ENCODE measurements around the gene CLDN18. TPM values are rescaled to one million over a fixed set of nuclear protein-coding genes. Genes with fewer than 3 reads are reported as not detected.

CLDN18 gene
- total RNA-seq, 1 donor from 2014 or later: not detected

GRCh38 chr3:138065949-138066348 is 56.0 kb downstream of the CLDN18 start:
- no peak for DNase-seq

DNA sequence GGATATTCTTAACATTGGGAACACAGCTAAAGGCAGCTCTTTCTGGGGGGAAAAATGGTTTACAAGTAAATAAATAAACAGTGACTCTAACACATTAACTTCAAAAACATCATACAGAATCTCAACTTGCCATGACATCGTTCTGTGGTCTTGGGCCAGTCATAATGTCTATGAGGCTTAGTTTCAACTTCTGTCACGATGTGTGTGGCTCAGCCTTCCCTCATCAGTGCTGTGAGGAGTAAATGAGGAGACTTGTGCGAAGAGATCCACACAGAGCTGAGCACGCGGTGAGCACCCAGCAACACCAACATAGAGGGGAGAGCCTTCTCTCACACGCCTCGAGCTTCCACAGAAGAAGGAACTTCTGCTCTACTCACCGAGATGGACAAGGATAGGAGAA is 56.4 kb downstream of the CLDN18 start:
- DNase-seq: no peak

- DNase-seq: no peak
Observed at GRCh38 chr3:138066972-138067371, 57.0 kb downstream of the CLDN18 start.

GRCh38 chr3:138068046-138068445 is 58.1 kb downstream of the CLDN18 start:
- no peak for DNase-seq

DNA sequence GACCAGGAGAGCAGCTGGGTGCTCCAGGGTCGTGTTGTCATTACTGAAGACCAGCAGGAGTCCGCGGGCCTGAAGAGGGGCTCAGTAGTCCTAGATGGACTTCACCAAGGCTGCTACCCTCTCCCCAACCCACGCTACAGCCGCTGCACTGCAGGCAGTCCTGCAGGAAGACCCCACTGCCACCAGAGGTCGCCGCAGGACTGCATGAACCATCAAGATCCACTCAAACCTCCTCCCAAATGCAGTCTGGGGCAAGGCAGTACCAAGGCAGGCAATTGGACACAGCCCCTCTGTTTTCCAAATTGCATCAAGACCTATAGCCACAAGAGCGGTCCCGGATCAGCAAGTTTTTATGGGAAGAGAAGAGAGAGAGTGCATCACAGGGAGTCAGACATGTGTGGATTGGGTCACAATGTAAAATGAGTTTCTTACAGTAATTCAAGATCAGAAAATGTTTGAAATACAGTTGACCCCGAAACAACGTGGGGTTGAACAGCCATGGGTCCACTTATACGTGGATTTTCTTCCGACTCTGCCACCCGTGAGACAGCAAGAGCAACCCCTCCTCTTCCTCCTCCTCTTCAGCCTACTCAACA is 58.7 kb downstream of the CLDN18 start:
- DNase-seq: peak; percentile 88

DNA sequence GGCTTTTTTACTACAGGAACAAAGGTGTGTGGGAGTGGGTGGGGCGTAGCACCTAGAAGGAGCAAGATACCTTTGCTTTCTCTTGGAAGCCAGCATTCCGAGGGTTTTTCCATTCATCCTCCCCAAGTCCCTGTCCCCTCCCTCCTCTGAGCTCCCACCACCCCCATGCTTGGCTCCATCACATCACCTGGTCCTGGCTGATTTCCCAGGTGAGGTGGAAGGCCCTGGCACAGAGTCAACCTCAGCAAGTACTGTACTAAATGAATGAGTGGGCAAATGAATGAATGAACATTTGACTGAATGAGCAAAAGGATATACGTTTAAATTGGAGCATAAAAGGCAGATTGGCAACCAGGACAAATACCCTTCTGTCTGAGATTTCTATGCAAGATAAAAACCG is 60.0 kb downstream of the CLDN18 start:
- no peak for DNase-seq

DNA sequence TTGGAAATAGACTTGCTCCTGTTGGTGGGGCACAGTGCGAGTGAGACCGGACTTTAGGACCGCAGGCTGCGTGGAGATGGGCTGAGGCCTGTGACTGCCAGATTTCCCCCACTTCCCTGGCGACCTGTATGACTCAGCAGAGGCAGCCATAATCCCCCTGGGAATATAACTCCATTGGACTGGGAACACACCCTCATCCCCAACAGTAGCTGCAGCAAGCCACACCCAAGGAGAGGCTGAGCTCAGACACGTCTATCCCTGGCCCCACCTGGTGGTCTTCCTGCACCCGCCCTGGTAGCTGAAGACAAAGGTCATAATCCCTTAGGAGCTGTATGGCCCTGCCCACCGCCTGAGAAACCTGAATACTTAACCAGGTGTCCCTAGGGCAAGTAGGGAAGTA is 62.8 kb downstream of the CLDN18 start:
- no peak for DNase-seq

DNA sequence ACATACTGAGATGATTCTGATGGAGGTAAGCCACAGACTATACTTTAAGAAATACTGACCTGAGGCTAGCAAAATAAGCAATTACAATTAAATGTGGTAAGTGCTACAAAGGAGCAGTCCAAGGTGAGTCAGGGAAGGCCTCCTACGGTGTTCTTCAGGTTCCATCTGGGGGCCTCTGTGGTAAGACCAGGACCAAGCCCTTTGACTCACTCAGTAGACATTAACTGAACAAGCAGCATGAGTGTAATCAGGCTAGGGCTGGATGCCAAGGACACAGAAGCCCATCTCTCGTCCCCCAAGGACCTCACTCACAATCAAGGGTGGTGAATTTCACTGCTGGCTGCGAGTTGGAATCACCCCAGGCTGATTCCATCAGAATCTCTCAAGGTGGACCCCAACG is 68.1 kb downstream of the CLDN18 start:
- DNase-seq: no peak

DNA sequence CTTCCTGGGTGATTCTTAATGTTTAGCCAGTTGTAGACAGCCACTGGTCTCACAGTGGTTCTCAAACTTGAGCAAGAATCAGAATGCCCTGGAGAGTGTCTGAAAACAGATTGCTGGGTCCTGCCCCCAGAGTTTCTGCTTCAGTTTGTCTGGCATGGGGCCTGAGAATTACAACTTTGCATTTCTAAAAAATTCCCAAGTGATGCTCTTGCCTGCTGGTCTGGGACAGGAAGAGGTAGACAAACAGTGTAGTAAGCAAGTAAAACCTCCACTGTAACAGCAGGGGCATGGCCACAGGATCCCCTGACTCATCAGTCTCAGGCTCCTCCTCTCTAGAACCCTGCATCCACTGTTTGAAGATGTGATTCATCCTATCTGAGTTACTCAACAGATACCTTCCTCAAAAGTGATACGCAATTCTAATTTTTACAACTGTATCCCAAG is 69.0 kb downstream of the CLDN18 start:
- DNase-seq: peak; percentile 7

- no peak for DNase-seq
Observed at GRCh38 chr3:138079901-138080300, 69.9 kb downstream of the CLDN18 start.

GRCh38 chr3:138081371-138082084 is 71.6 kb downstream of the CLDN18 start:
- no peak for DNase-seq

DNA sequence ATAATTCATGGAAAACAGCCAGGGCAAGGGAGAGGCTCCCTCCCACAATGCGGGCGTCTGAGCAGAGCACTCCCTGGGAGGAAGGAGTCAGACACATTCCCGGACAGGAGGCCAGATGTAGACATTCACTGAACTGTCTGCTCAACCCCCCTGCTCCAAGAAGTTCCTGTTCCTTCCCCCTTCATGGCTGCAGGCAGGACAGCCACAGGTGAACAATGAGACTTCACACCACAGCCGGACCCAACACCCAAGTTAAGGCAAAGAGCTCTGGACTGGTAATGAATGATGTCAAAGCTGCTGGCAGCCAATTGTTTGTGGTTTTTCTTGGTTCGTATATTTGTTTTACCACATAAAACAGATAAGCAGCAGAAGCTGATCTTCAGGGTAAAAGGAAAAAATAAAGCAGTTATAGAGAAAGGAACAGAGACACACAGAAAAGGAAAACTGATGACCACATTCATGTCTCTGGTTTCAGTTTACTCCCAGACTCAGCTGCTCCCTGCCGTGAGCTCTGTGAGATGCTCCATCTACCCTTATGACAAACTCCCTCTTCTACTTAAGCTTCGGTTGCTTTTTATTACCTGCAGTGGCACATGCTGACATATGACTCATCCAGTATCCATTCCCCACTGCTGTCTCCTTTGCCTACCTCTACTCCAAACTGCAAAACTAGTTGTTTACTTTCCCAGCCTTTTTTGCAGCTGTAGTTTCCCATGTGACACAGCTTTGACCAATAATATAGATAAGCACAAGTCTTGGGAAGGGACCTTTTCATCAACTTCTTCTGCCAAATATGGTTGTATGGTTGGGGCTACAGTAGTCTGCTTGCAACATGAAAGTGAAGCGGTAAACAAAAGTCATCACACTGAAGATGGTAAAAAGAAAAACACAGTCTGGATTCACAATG is 72.4 kb downstream of the CLDN18 start:
- no peak for DNase-seq

- no peak for DNase-seq
Observed at GRCh38 chr3:138082992-138083386, 73.0 kb downstream of the CLDN18 start.

Other genes with a start within 250 kb of the CLDN18 start
- not detected in 2 replicates for gene SOX14, start 245.8 kb upstream of the CLDN18 start, total RNA-seq
- 2.4 and 4.6 TPM in 2 replicates for gene DZIP1L, start 105.4 kb downstream of the CLDN18 start, total RNA-seq
- gene A4GNT, start 122.2 kb downstream of the CLDN18 start, total RNA-seq: not detected in 2 replicates
- gene DBR1, start 164.8 kb downstream of the CLDN18 start, total RNA-seq: 16.0 and 18.5 TPM in 2 replicates
- 54.5 and 59.6 TPM in 2 replicates for gene ARMC8, start 177.1 kb downstream of the CLDN18 start, total RNA-seq